ENCODE data around the gene SKIC2. TPM values are rescaled to one million over a fixed set of nuclear protein-coding genes. Genes with fewer than 3 reads are reported as not detected.

Gene SKIC2
- total and polyA plus RNA-seq, 2 of the 4 experiments (the other 2 are of a cell fraction), result 30.6 to 46.0 TPM

GRCh38 chr6:31954511-31954910, 4.5 kb upstream of the SKIC2 start:
- peaks cover 13% of the 10 kb centered on the region for H3K9me1 ChIP-seq (ENCODE audit: insufficient read depth, low read length)
- ATAC-seq (ENCODE audit: low read depth) (no peak), DNase-seq (no peak)
- WGBS, 2 experiments (ENCODE audit: extremely low coverage in 2 of 2, insufficient read length in 1 of 2), result 97% methylated on average over 18 of the region's 28 CpGs; no CpG with 5 or more reads in 1 of the 2 experiments
- no peaks in the 10 kb centered on the region for H3K9me3 ChIP-seq (ENCODE audit: control insufficient read depth, insufficient read depth, low read length)
- no TSS peak for BruUV-seq (replicated peaks)
- H3K4me2 ChIP-seq (ENCODE audit: low read depth, low read length), result no peak overlapping the region
- peaks cover 4% of the 10 kb centered on the region; the same call in 1 of the 2 replicates for H3K4me1 ChIP-seq (ENCODE audit: control insufficient read depth, insufficient read depth, low read length)
- no peak overlapping the region for H3K4ac ChIP-seq (ENCODE audit: low read depth, low read length)
- no peak overlapping the region for H3K27ac ChIP-seq (ENCODE audit: insufficient read depth, low read length)
- no peak overlapping the region for H3K14ac ChIP-seq (replicated peaks; ENCODE audit: low read depth, low read length)
- in situ Hi-C loops (cut with MboI; ENCODE audit: low sequenced_read_pairs), result no loop called here
- H3K18ac ChIP-seq (ENCODE audit: low read depth, low read length), result no peak overlapping the region
- H2AK9ac ChIP-seq (replicated peaks; ENCODE audit: low read depth, low read length, poor library complexity), result no peak overlapping the region
- no peaks in the 10 kb centered on the region for H3K27me3 ChIP-seq (ENCODE audit: control insufficient read depth, insufficient read depth, low read length)
- H2BK15ac ChIP-seq (ENCODE audit: low read depth, low read length), result no peak overlapping the region
- H2AFZ ChIP-seq (replicated peaks; ENCODE audit: low read length, poor library complexity), result no peak overlapping the region
- no peak overlapping the region for H2BK5ac ChIP-seq (ENCODE audit: low read depth, low read length, poor library complexity, severe bottlenecking)
- ChIA-PET POLR2A (ENCODE audit: unreplicated experiment) (no interaction called here), CTCF (no interaction called here)
- peaks cover 44% of the 10 kb centered on the region for H3K36me3 ChIP-seq (ENCODE audit: control insufficient read depth, insufficient read depth, low read length)
- no peak overlapping the region for H2BK20ac ChIP-seq (ENCODE audit: low read depth, low read length)
- peaks cover 23 to 27% of the 10 kb centered on the region in 2 experiments for H3K79me1 ChIP-seq (ENCODE audit: low read depth in 1 of 2, low read length in 2 of 2)
- no peak overlapping the region for H3K23ac ChIP-seq (ENCODE audit: low read depth, low read length)
- 0 out of 2 replicates have a peak, but pooled peaks cover 5% of the 10 kb centered on the region for H4K20me1 ChIP-seq (ENCODE audit: insufficient read depth, low read length)
- TF ChIP-seq RFX5 (IDR thresholded peaks at IDR 0.05; ENCODE audit: low read depth, low read length) (no peak), CTCF (conservative IDR thresholded peaks at IDR 0.05; ENCODE audit: low read depth, low read length) (no peak)
- no peak overlapping the region for H3K56ac ChIP-seq (ENCODE audit: extremely low read depth, insufficient read depth, low read length)
- H3K4me3 ChIP-seq (ENCODE audit: insufficient read depth, low read depth, low read length), result no peak overlapping the region
- H4K91ac ChIP-seq (ENCODE audit: insufficient read depth, low read depth, low read length), result no peak overlapping the region
- intact Hi-C loops (cut with micrococcal nuclease), result loop anchor here (5.0 kb wide), 2 partner anchors 122 to 407 kb away; partner anchors contain the start of genes ATP6V1G2 and NFKBIL1
- no peak overlapping the region for H3K9ac ChIP-seq (ENCODE audit: low read depth, low read length)
- dilution Hi-C loops (cut with HindIII; ENCODE audit: low sequenced_read_pairs, unreplicated experiment), result no loop called here
- no peak overlapping the region for H4K5ac ChIP-seq (ENCODE audit: low read depth, low read length)
- no peak overlapping the region for H2AK5ac ChIP-seq (ENCODE audit: low read depth, low read length)
- no peak overlapping the region for H2BK120ac ChIP-seq (ENCODE audit: low read depth, low read length)
- no peak overlapping the region for H4K8ac ChIP-seq (ENCODE audit: low read depth in 2 of 2, low read length in 2 of 2)
